Retinal pigment epithelial cell (primary cell): Measurements from ENCODE around the gene DDOST.
"Not testable (repeated sequence)": the region's sequence is repeated elsewhere in the genome, so short reads cannot be mapped to it uniquely, and the experiment has no call there.

ENCODE experiments used
- DNase-seq: peaks from one replicate; pipeline ENCODE4 v3.0.0-alpha.2; 2010; ENCODE audit warnings: low read depth
- H3K4me3 ChIP-seq: 2 replicates; pipeline ENCODE4 v1.5.1; 2011; ENCODE audit warnings: mild to moderate bottlenecking, low read length, control low read depth, moderate library complexity
- CTCF ChIP-seq: conservative IDR thresholded peaks from 2 replicates; pipeline ENCODE4 v1.5.1; 2011; ENCODE audit warnings: low read depth, low read length, control low read depth, inconsistent platforms

DDOST gene

GRCh38 chr1:20682571-20683236 lies 21.5 kb upstream of the DDOST start:
- TF ChIP-seq CTCF, result no peak
- H3K4me3 ChIP-seq, result no peak overlapping the region
- DNase-seq, result no peak

- DNase-seq, result no peak
- no peak overlapping the region for H3K4me3 ChIP-seq
- no peak for TF ChIP-seq CTCF
These were observed 20.8 kb upstream of the DDOST start for GRCh38 chr1:20681999-20682398.

GRCh38 chr1:20680269-20680668 lies 19.1 kb upstream of the DDOST start:
- no peak overlapping the region for H3K4me3 ChIP-seq
- no peak for DNase-seq
- no peak for TF ChIP-seq CTCF

GRCh38 chr1:20678599-20678998 lies 17.4 kb upstream of the DDOST start:
- H3K4me3 ChIP-seq, result no peak overlapping the region
- DNase-seq, result no peak
- TF ChIP-seq CTCF, result no peak

GRCh38 chr1:20673626-20674025 lies 12.5 kb upstream of the DDOST start:
- DNase-seq, H3K4me3 ChIP-seq: not testable (repeated sequence)

- H3K4me3 ChIP-seq, result no peak overlapping the region
- no peak for DNase-seq
- TF ChIP-seq CTCF, result no peak
These were observed 11.1 kb upstream of the DDOST start for GRCh38 chr1:20672265-20672632.

- TF ChIP-seq CTCF, result no peak
- DNase-seq, result no peak
- H3K4me3 ChIP-seq, result no peak overlapping the region
These were observed 9.8 kb upstream of the DDOST start for GRCh38 chr1:20670936-20671335.

GRCh38 chr1:20668581-20668980 lies 7.4 kb upstream of the DDOST start:
- no peak overlapping the region for H3K4me3 ChIP-seq
- TF ChIP-seq CTCF, result no peak
- DNase-seq, result no peak
